Measurements from ENCODE around the gene GRK5.
"Not testable (repeated sequence)": the region's sequence is repeated elsewhere in the genome, so short reads cannot be mapped to it uniquely, and the experiment has no call there.

GRK5 gene

GRCh38 chr10:119256897-119257296 lies 49.5 kb downstream of the GRK5 start:
- TF ChIP-seq CTCF (IDR thresholded peaks at IDR 0.05; ENCODE audit: low read depth, low read length): no peak
- H3K4me3 ChIP-seq (ENCODE audit: low read depth, low read length): no peak overlapping the region

GRCh38 chr10:119257899-119258419 lies 50.6 kb downstream of the GRK5 start:
- H3K4me3 ChIP-seq (ENCODE audit: low read depth, low read length): no peak overlapping the region
- no peak for TF ChIP-seq CTCF (IDR thresholded peaks at IDR 0.05; ENCODE audit: low read depth, low read length)

DNA sequence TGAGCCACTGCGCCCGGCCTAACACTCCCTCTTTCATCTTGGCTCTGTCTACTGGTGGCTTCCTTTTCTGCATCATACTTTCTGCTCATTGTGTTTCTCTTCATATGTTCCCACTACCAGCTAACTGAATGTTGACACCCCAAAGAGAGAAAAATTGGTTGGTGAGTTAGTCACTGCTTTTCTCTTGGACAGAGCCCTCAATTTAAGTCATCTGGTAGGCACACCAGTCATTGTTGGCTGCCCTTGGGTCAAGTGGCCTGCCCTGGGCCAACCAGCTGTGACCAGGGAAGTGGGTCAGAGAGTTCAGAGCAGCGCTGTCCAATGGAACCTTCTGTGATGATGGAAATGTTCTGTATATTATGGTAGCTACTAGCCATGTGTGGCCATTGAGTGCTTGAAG lies 52.0 kb downstream of the GRK5 start:
- no peak overlapping the region for H3K4me3 ChIP-seq (ENCODE audit: low read depth, low read length)
- TF ChIP-seq CTCF (IDR thresholded peaks at IDR 0.05; ENCODE audit: low read depth, low read length): no peak

- H3K4me3 ChIP-seq (ENCODE audit: low read depth, low read length): not testable (repeated sequence)
Measured at GRCh38 chr10:119261016-119261415, 53.6 kb downstream of the GRK5 start.

- H3K4me3 ChIP-seq (ENCODE audit: low read depth, low read length): no peak overlapping the region
- TF ChIP-seq CTCF (IDR thresholded peaks at IDR 0.05; ENCODE audit: low read depth, low read length): no peak
Measured at GRCh38 chr10:119263951-119264617, 56.7 kb downstream of the GRK5 start.

DNA sequence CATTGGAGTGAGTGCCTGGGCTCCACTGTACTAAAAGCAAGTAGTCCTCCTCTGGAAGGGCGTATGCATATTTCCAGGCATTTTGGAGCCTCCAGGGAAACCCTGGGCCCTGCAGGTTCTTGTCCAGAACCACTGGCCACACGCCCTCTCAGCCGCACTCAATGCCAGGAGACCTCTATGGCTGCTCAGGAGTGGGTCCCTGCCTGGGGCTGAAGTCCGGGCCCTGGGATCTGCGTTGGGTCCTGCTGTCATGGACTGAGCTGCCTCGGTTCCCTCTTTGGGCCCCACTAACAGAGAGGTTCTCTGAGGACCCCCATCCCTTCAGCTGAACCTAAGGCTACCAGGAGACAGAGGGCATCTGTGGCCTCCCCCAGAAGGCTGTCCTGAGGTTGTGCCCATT lies 58.3 kb downstream of the GRK5 start:
- H3K4me3 ChIP-seq (ENCODE audit: low read depth, low read length): no peak overlapping the region

GRCh38 chr10:119267384-119267783 lies 60.0 kb downstream of the GRK5 start:
- H3K4me3 ChIP-seq (ENCODE audit: low read depth, low read length): no peak overlapping the region
- TF ChIP-seq CTCF (IDR thresholded peaks at IDR 0.05; ENCODE audit: low read depth, low read length): no peak

More for the DNA sequence above, 58.3 kb downstream of the GRK5 start:
- no peak for TF ChIP-seq CTCF (IDR thresholded peaks at IDR 0.05; ENCODE audit: low read depth, low read length)

DNA sequence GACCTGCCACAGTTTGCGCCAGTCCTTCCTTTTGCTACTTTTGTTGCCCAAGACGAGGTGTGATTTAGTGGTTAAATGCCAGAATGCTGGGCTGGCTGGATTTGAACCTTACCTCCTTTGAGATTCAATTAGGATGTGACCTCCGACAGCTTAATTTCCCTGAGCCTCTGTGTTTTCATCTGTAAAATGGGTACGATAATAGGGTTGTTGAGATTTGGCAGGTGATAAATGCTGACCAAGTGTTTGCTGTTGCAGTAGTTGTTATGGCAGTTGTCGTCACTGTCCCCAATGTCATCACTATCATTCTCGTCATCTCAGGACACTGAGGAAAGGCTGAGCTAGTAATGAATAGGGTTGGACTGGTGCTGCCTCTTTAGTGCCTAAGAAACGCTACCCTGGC lies 61.1 kb downstream of the GRK5 start:
- no peak for TF ChIP-seq CTCF (IDR thresholded peaks at IDR 0.05; ENCODE audit: low read depth, low read length)
- H3K4me3 ChIP-seq (ENCODE audit: low read depth, low read length): no peak overlapping the region

Data from WI38 (cell line).